Activated B cell treated with CpG ODN at 0.5 μM for 24 hours (primary cell): Measurements from ENCODE around the gene KPRP. TPM values are rescaled to one million over a fixed set of nuclear protein-coding genes. Genes with fewer than 3 reads are reported as not detected.

ENCODE experiments used
- ATAC-seq: fragments of 200-7000 bp; cut with Tn5 transposase; one replicate; pipeline ENCODE4 v1.10.0; 2021; ENCODE audit warnings: low read depth, mild to moderate bottlenecking, moderate library complexity
- CTCF ChIA-PET: fragments of 350-600 bp; sonication (Branson Sonifier 250); formaldehyde crosslinking; loops from one replicate; lab custom pipeline; 2021; ENCODE audit warnings: antibody characterized with exemption; lab: Charles Lee
- POLR2A ChIA-PET: fragments of 350-600 bp; sonication (Branson Sonifier 250); formaldehyde crosslinking; loops from one replicate; lab custom pipeline; 2021; ENCODE audit warnings: antibody characterized with exemption; lab: Charles Lee
- DNase-seq: peaks from one replicate; pipeline ENCODE4 v3.0.0; 2022
- H3K27ac Mint-ChIP-seq: one replicate; pipeline ENCODE4 v1.8.0; 2020; ENCODE audit warnings: mixed read lengths
- H3K27me3 Mint-ChIP-seq: one replicate; pipeline ENCODE4 v1.8.0; 2021; ENCODE audit warnings: mixed read lengths
- H3K36me3 Mint-ChIP-seq: one replicate; pipeline ENCODE4 v1.8.0; 2021; ENCODE audit warnings: low read depth, mixed read lengths
- H3K4me1 Mint-ChIP-seq: one replicate; pipeline ENCODE4 v1.8.0; 2021; ENCODE audit warnings: mixed read lengths
- H3K4me3 Mint-ChIP-seq: one replicate; pipeline ENCODE4 v1.8.0; 2020; ENCODE audit warnings: mild to moderate bottlenecking, mixed read lengths
- H3K9me3 Mint-ChIP-seq: one replicate; pipeline ENCODE4 v1.8.0; 2020; ENCODE audit warnings: mixed read lengths
- intact Hi-C: fragments of 100-400 bp; cut with micrococcal nuclease; formaldehyde crosslinking; loops from one replicate; pipeline ENCODE4 v1.15.1; 2024
- total RNA-seq: library from RNA; stranded (reverse); gene quantifications from 2 replicates; pipeline ENCODE4 v1.2.3, GENCODE V29; 2022
- TF ChIP-seq, protein P1 (sequence below): fragments of 200-600 bp; IDR thresholded peaks from one replicate; pipeline ENCODE4 v1.8.0; 2022; ENCODE audit warnings: antibody characterized with exemption, mild to moderate bottlenecking

KPRP gene
- total RNA-seq, 1 donor from 2014 or later: not detected

DNA sequence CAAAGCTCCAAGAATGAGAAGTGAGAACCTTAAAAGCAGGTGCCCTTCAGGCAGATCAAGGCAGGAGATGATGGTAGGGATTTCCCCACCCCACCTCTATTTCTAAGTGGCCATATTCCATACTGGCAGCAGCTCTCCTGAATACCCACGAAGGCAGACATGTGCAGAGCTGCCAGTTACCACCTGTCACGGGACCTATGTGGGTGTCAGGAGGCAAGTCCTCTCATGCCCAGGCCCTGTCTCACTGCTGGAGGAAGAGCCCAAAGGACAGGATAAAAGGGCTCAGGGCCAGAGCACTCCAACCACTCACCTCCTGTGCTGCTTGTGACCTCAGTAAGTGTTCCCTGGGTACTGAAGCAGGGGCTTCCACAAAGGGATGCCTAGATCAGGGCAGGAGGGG lies 53.2 kb downstream of the KPRP start:
- TF ChIP-seq, protein P1, sequence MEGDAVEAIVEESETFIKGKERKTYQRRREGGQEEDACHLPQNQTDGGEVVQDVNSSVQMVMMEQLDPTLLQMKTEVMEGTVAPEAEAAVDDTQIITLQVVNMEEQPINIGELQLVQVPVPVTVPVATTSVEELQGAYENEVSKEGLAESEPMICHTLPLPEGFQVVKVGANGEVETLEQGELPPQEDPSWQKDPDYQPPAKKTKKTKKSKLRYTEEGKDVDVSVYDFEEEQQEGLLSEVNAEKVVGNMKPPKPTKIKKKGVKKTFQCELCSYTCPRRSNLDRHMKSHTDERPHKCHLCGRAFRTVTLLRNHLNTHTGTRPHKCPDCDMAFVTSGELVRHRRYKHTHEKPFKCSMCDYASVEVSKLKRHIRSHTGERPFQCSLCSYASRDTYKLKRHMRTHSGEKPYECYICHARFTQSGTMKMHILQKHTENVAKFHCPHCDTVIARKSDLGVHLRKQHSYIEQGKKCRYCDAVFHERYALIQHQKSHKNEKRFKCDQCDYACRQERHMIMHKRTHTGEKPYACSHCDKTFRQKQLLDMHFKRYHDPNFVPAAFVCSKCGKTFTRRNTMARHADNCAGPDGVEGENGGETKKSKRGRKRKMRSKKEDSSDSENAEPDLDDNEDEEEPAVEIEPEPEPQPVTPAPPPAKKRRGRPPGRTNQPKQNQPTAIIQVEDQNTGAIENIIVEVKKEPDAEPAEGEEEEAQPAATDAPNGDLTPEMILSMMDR: no peak
- intact Hi-C loops: no loop called here
- ATAC-seq (no peak), DNase-seq (no peak)
- Mint-ChIP-seq H3K27ac (no peak overlapping the region), H3K4me3 (no peak overlapping the region), H3K4me1 (no peaks in the 10 kb centered on the region), H3K27me3 (peaks cover 4% of the 10 kb centered on the region), H3K9me3 (peaks cover 4% of the 10 kb centered on the region), H3K36me3 (no peaks in the 10 kb centered on the region)
- ChIA-PET CTCF (no interaction called here), POLR2A (no interaction called here)

Other genes starting within 250 kb of the KPRP start
- not detected in 2 replicates for gene LCE5A, start 247.2 kb upstream of the KPRP start, total RNA-seq
- not detected in 2 replicates for gene CRCT1, start 243.5 kb upstream of the KPRP start, total RNA-seq
- not detected in 2 replicates for gene LCE3E, start 191.2 kb upstream of the KPRP start, total RNA-seq
- gene LCE3D, start 177.5 kb upstream of the KPRP start, total RNA-seq: not detected in 2 replicates
- not detected in 2 replicates for gene LCE3C, start 157.8 kb upstream of the KPRP start, total RNA-seq
- not detected in 2 replicates for gene LCE3B, start 144.2 kb upstream of the KPRP start, total RNA-seq
- not detected in 2 replicates for gene LCE3A, start 134.9 kb upstream of the KPRP start, total RNA-seq
- gene LCE2D, start 94.6 kb upstream of the KPRP start, total RNA-seq: not detected in 2 replicates
- gene LCE2C, start 82.7 kb upstream of the KPRP start, total RNA-seq: not detected in 2 replicates
- not detected in 2 replicates for gene LCE2B, start 71.9 kb upstream of the KPRP start, total RNA-seq
- gene LCE2A, start 59.7 kb upstream of the KPRP start, total RNA-seq: not detected in 2 replicates
- not detected in 2 replicates for gene LCE4A, start 49.9 kb upstream of the KPRP start, total RNA-seq
- gene LCE1F, start 17.1 kb downstream of the KPRP start, total RNA-seq: not detected in 2 replicates
- gene LCE1E, start 28.2 kb downstream of the KPRP start, total RNA-seq: not detected in 2 replicates
- not detected in 2 replicates for gene LCE1D, start 38.7 kb downstream of the KPRP start, total RNA-seq
- not detected in 2 replicates for gene LCE1C, start 48.6 kb downstream of the KPRP start, total RNA-seq
- gene LCE1B, start 53.9 kb downstream of the KPRP start, total RNA-seq: not detected in 2 replicates
- not detected in 2 replicates for gene LCE1A, start 69.4 kb downstream of the KPRP start, total RNA-seq
- gene LCE6A, start 84.8 kb downstream of the KPRP start, total RNA-seq: not detected in 2 replicates
- gene LCE7A, start 102.0 kb downstream of the KPRP start, total RNA-seq: not detected in 2 replicates
- not detected in 2 replicates for gene SMCP, start 120.3 kb downstream of the KPRP start, total RNA-seq
- gene IVL, start 150.5 kb downstream of the KPRP start, total RNA-seq: not detected in 2 replicates
- not detected in 2 replicates for gene SPRR5, start 189.2 kb downstream of the KPRP start, total RNA-seq
- gene SPRR4, start 212.6 kb downstream of the KPRP start, total RNA-seq: not detected in 2 replicates
- not detected in 2 replicates for gene SPRR1A, start 226.1 kb downstream of the KPRP start, total RNA-seq
- gene SPRR3, start 243.7 kb downstream of the KPRP start, total RNA-seq: not detected in 2 replicates